Keratinocyte (primary cell): Measurements from ENCODE around the gene CCDC24. TPM values are rescaled to one million over a fixed set of nuclear protein-coding genes. Genes with fewer than 3 reads are reported as not detected.

Experiments
- DNase-seq: peaks from one replicate; pipeline ENCODE4 v3.0.0-alpha.2; 2011; ENCODE audit warnings: low read depth, missing footprints, low spot score
- FAIRE-seq: peaks from 2 replicates; lab custom pipeline; 2011; peaks lifted over from hg19 to GRCh38; lab: Jason Lieb, UNC
- H2AFZ ChIP-seq: 2 replicates; pipeline ENCODE4 v1.6.0; 2012; ENCODE audit warnings: low read length, control low read depth, inconsistent platforms; ENCODE audit not compliant: control insufficient read depth
- H3K27ac ChIP-seq: 2 replicates; pipeline ENCODE4 v1.5.1; 2011; ENCODE audit warnings: low read length; ENCODE audit not compliant: control insufficient read depth, insufficient read depth
- H3K27me3 ChIP-seq: 3 replicates; pipeline ENCODE4 v1.6.0; 2011; ENCODE audit warnings: low read length; ENCODE audit not compliant: control insufficient read depth, insufficient read depth; ENCODE audit errors: extremely low read depth
- H3K36me3 ChIP-seq, 2 experiments: 2 replicates in 1 of 2; 3 replicates in 1 of 2; pipeline ENCODE4 v1.5.1; 2011; ENCODE audit warnings: low read length in 2 of 2, mild to moderate bottlenecking in 1 of 2; ENCODE audit not compliant: control insufficient read depth in 2 of 2, insufficient read depth in 2 of 2; ENCODE audit errors: extremely low read depth in 1 of 2
- H3K4me1 ChIP-seq: 3 replicates; pipeline ENCODE4 v1.5.1; 2011; ENCODE audit warnings: low read length; ENCODE audit not compliant: control insufficient read depth, insufficient read depth; ENCODE audit errors: extremely low read depth
- H3K4me2 ChIP-seq: 3 replicates; pipeline ENCODE4 v1.6.0; 2011; ENCODE audit warnings: low read depth, low read length; ENCODE audit not compliant: control insufficient read depth, insufficient read depth; ENCODE audit errors: extremely low read depth
- H3K4me3 ChIP-seq, 3 experiments: fragments of 200-600 bp in 1 of 3; sonication (generic) in 1 of 3; 2 replicates in 2 of 3; 3 replicates in 1 of 3; pipeline ENCODE4 v1.5.1; 2011 to 2016; ENCODE audit warnings: low read length in 3 of 3, mild to moderate bottlenecking in 3 of 3, control low read depth in 2 of 3, inconsistent platforms in 1 of 3, low read depth in 1 of 3, mixed read lengths in 1 of 3, mixed run types in 1 of 3, moderate library complexity in 1 of 3; ENCODE audit not compliant: control insufficient read depth in 2 of 3, insufficient read depth in 2 of 3; ENCODE audit errors: extremely low read depth in 1 of 3
- H3K79me2 ChIP-seq: 2 replicates; pipeline ENCODE4 v1.6.0; 2012; ENCODE audit warnings: low read length; ENCODE audit not compliant: control insufficient read depth, insufficient read depth
- H3K9ac ChIP-seq: 3 replicates; pipeline ENCODE4 v1.6.0; 2011; ENCODE audit warnings: low read length; ENCODE audit not compliant: control insufficient read depth, insufficient read depth; ENCODE audit errors: extremely low read depth
- H3K9me1 ChIP-seq: 3 replicates; pipeline ENCODE4 v1.6.0; 2011; ENCODE audit warnings: low read length; ENCODE audit not compliant: control insufficient read depth, insufficient read depth; ENCODE audit errors: extremely low read depth
- H3K9me3 ChIP-seq: 2 replicates; pipeline ENCODE4 v1.5.1; 2012; ENCODE audit warnings: low read depth, low read length; ENCODE audit not compliant: control insufficient read depth
- H4K20me1 ChIP-seq: 3 replicates; pipeline ENCODE4 v1.6.0; 2011; ENCODE audit warnings: low read length; ENCODE audit not compliant: control insufficient read depth, insufficient read depth; ENCODE audit errors: extremely low read depth
- CTCF ChIP-seq, 3 experiments: IDR thresholded peaks in 1 of 3; conservative IDR thresholded peaks in 1 of 3; optimal IDR thresholded peaks in 1 of 3; 2 replicates in 2 of 3; 3 replicates in 1 of 3; pipeline versions ENCODE3 to v1.5.1; 2011; ENCODE audit warnings: low read length in 3 of 3, mild to moderate bottlenecking in 3 of 3, moderate library complexity in 2 of 3, control low read depth in 1 of 3, inconsistent platforms in 1 of 3; ENCODE audit not compliant: insufficient read depth in 2 of 3; ENCODE audit errors: extremely low read depth in 1 of 3
- EZH2 ChIP-seq: IDR thresholded peaks from one replicate; pipeline ENCODE4 v1.6.1; 2012; ENCODE audit warnings: inconsistent platforms, mild to moderate bottlenecking, low read length, moderate library complexity
- dilution Hi-C: fragments of 300-500 bp; cut with MboI; formaldehyde crosslinking; loops from one replicate; pipeline ENCODE4 v1.7.0; 2020; ENCODE audit warnings: low sequenced_read_pairs; ENCODE audit not compliant: extremely low pct_ligation_motif_present
- polyA plus RNA-seq, 5 experiments: library from polyadenylated mRNA; depleted of rRNA in 3 of 5; stranded (reverse) in 3 of 5; stranded (forward) in 1 of 5; unstranded in 1 of 5; fragments of >200 nt; gene quantifications; 1 replicate in 1 of 5; 2 replicates in 3 of 5; 3 replicates in 1 of 5; pipeline versions ENCODE4 v1.2.1 to v1.2.3, GENCODE V29; 2011 to 2012; ENCODE audit warnings: missing spikeins in 2 of 5, low read depth in 1 of 5, low replicate concordance in 1 of 5

The CCDC24 gene
- polyA plus RNA-seq, 1 donor (not counting 4 experiments of a cell fraction or from before 2014, with no cell fraction given): 5.2 TPM

- H3K27me3 ChIP-seq: no peaks in the 10 kb centered on the region
- H3K36me3 ChIP-seq: no peaks in the 10 kb centered on the region
- peaks cover 34% of the 10 kb centered on the region for H3K4me1 ChIP-seq
- no peaks in the 10 kb centered on the region for H3K9me3 ChIP-seq
- no peaks in the 10 kb centered on the region for H4K20me1 ChIP-seq
- H3K4me3 ChIP-seq: no peak overlapping the region
- DNase-seq: no peak
- H3K79me2 ChIP-seq: no peaks in the 10 kb centered on the region
- no peak for FAIRE-seq
- dilution Hi-C loops: no loop called here
- H3K27ac ChIP-seq: no peak overlapping the region
- peaks cover 2% of the 10 kb centered on the region for H3K9me1 ChIP-seq
- no peak overlapping the region for H3K4me2 ChIP-seq
- no peak overlapping the region for H3K9ac ChIP-seq
- TF ChIP-seq EZH2 (no peak), CTCF (optimal IDR thresholded peaks at IDR 0.05 in 1 of 3, IDR thresholded peaks at IDR 0.05 in 1 of 3, conservative IDR thresholded peaks at IDR 0.05 in 1 of 3; ENCODE audit: extremely low read depth in 1 of 3, insufficient read depth in 2 of 3, low read length in 3 of 3) (no peak)
- H2AFZ ChIP-seq: no peak overlapping the region
Measured at GRCh38 chr1:44033756-44034155, 42.4 kb downstream of the CCDC24 start.

- no peaks in the 10 kb centered on the region for H3K9me1 ChIP-seq
- no peak overlapping the region for H3K4me2 ChIP-seq
- H3K27ac ChIP-seq: no peak overlapping the region
- H3K27me3 ChIP-seq: no peaks in the 10 kb centered on the region
- dilution Hi-C loops: no loop called here
- no peaks in the 10 kb centered on the region for H3K36me3 ChIP-seq
- no peak for DNase-seq
- no peak overlapping the region for H3K9ac ChIP-seq
- H3K9me3 ChIP-seq: no peaks in the 10 kb centered on the region
- H4K20me1 ChIP-seq: no peaks in the 10 kb centered on the region
- no peak overlapping the region for H2AFZ ChIP-seq
- no peaks in the 10 kb centered on the region for H3K79me2 ChIP-seq
- H3K4me1 ChIP-seq: peaks cover 34% of the 10 kb centered on the region
- no peak overlapping the region for H3K4me3 ChIP-seq
- TF ChIP-seq CTCF (optimal IDR thresholded peaks at IDR 0.05 in 1 of 3, IDR thresholded peaks at IDR 0.05 in 1 of 3, conservative IDR thresholded peaks at IDR 0.05 in 1 of 3; ENCODE audit: extremely low read depth in 1 of 3, insufficient read depth in 2 of 3, low read length in 3 of 3): no peak
- TF ChIP-seq EZH2: no peak
- FAIRE-seq: no peak
Measured at GRCh38 chr1:44034423-44034822, 43.0 kb downstream of the CCDC24 start.
